Right lobe of liver (tissue), 4 donors: ENCODE results near the gene ZSCAN18.

Source experiments
- CTCF ChIP-seq, 4 donors: fragments of 200-600 bp in 3 of 4; fragments of 450-650 bp in 1 of 4; IDR thresholded peaks; one replicate each; pipeline versions ENCODE4 v1.5.1 to v1.8.0; 2016 to 2022; ENCODE audit warnings: antibody characterized with exemption in 4 of 4, mild to moderate bottlenecking in 2 of 4
- POLR2A ChIP-seq: fragments of 450-650 bp; IDR thresholded peaks from one replicate; pipeline ENCODE4 v1.6.1; 2017; ENCODE audit warnings: antibody characterized with exemption, mild to moderate bottlenecking
- donor health status: DM: no; HTN: no; CAD: no.
- donor health status: DM: no; HTN: no; CAD: no.
- donor health status: DM: no; HTN: yes; CAD: no.

DNA sequence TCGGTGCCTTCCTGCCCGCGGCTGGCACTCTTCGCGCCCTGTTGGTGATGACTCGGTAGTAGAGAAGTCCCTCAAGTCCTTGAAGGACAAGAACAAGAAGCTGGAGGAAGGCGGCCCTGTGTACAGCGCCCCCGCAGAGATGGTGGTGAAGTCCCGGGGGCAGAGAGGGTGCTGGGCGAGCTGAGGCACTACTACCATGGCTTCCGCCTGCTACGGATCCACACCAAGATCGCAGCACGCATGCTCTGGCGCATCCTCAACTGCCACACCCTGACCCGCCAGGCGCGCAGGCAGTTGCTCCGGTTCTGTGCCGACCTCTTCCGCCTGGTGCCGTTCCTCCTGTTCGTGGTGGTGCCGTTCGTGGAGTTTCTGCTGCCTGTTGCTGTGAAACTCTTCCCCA lies 53.1 kb downstream of the ZSCAN18 start:
- TF ChIP-seq POLR2A (no peak), CTCF (IDR thresholded peaks at IDR 0.05) (no peak)
